ENCODE data around the gene KCNQ1.

DNA sequence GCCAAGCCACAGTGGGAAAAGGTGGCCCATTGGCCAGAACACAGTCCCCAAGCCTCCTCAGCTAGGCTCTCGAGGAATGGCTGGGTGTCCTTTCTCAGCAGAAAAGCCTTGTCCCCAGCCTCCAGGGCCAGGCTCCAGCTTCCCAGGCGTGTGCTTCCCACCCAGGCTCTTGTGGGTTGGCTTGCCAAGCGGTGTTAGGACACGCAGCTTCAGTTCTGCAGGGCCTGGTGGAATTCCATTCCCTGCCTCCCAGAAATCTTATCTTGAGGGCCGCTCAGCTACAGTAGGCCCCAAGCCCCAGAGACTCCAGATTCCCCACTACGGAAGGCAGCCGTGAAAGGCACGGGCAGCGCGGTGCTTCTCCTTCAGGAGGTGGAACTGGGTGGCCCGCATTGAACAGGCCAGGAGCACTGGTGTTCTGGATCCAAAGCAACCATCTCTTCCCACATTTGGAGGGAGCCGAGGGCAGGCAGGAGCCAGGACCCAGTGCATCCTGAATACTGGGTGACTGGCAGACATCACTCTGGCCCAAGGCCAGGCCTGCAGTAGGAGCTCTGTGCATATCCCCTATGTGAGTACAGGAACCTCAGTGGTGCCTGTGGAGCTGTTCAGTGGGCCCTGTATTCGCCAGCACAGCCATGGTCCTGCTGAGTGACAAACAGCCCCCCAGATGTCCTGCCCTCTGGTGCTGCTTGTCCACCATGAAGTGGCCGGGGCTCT, 271.7 kb downstream of the KCNQ1 start:
- TF ChIP-seq MXI1 (conservative IDR thresholded peaks at IDR 0.05; ENCODE audit: poor library complexity, severe bottlenecking) (no peak), EZH2 (IDR thresholded peaks at IDR 0.05; ENCODE audit: borderline replicate concordance, insufficient read depth, low read length, poor library complexity, severe bottlenecking) (no peak), EP300 (conservative IDR thresholded peaks at IDR 0.05; ENCODE audit: poor library complexity, severe bottlenecking) (no peak), POLR2AphosphoS5 (IDR thresholded peaks at IDR 0.05) (no peak), SMC3 (conservative IDR thresholded peaks at IDR 0.05; ENCODE audit: poor library complexity) (no peak)
- TF ChIP-seq, protein P1, sequence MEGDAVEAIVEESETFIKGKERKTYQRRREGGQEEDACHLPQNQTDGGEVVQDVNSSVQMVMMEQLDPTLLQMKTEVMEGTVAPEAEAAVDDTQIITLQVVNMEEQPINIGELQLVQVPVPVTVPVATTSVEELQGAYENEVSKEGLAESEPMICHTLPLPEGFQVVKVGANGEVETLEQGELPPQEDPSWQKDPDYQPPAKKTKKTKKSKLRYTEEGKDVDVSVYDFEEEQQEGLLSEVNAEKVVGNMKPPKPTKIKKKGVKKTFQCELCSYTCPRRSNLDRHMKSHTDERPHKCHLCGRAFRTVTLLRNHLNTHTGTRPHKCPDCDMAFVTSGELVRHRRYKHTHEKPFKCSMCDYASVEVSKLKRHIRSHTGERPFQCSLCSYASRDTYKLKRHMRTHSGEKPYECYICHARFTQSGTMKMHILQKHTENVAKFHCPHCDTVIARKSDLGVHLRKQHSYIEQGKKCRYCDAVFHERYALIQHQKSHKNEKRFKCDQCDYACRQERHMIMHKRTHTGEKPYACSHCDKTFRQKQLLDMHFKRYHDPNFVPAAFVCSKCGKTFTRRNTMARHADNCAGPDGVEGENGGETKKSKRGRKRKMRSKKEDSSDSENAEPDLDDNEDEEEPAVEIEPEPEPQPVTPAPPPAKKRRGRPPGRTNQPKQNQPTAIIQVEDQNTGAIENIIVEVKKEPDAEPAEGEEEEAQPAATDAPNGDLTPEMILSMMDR (IDR thresholded peaks at IDR 0.05; ENCODE audit: poor library complexity, severe bottlenecking), result no peak
- TF ChIP-seq, protein P2, sequence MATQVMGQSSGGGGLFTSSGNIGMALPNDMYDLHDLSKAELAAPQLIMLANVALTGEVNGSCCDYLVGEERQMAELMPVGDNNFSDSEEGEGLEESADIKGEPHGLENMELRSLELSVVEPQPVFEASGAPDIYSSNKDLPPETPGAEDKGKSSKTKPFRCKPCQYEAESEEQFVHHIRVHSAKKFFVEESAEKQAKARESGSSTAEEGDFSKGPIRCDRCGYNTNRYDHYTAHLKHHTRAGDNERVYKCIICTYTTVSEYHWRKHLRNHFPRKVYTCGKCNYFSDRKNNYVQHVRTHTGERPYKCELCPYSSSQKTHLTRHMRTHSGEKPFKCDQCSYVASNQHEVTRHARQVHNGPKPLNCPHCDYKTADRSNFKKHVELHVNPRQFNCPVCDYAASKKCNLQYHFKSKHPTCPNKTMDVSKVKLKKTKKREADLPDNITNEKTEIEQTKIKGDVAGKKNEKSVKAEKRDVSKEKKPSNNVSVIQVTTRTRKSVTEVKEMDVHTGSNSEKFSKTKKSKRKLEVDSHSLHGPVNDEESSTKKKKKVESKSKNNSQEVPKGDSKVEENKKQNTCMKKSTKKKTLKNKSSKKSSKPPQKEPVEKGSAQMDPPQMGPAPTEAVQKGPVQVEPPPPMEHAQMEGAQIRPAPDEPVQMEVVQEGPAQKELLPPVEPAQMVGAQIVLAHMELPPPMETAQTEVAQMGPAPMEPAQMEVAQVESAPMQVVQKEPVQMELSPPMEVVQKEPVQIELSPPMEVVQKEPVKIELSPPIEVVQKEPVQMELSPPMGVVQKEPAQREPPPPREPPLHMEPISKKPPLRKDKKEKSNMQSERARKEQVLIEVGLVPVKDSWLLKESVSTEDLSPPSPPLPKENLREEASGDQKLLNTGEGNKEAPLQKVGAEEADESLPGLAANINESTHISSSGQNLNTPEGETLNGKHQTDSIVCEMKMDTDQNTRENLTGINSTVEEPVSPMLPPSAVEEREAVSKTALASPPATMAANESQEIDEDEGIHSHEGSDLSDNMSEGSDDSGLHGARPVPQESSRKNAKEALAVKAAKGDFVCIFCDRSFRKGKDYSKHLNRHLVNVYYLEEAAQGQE (IDR thresholded peaks at IDR 0.05; ENCODE audit: borderline replicate concordance), result no peak

All from neural cell (in vitro differentiated cells).